Astrocyte of the hippocampus (primary cell): ENCODE results near the gene BST1.

ENCODE experiments used
- DNase-seq: peaks from one replicate; pipeline ENCODE4 v3.0.0; 2011; ENCODE audit warnings: low read depth, low spot score

The BST1 gene, protein sequence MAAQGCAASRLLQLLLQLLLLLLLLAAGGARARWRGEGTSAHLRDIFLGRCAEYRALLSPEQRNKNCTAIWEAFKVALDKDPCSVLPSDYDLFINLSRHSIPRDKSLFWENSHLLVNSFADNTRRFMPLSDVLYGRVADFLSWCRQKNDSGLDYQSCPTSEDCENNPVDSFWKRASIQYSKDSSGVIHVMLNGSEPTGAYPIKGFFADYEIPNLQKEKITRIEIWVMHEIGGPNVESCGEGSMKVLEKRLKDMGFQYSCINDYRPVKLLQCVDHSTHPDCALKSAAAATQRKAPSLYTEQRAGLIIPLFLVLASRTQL

DNA sequence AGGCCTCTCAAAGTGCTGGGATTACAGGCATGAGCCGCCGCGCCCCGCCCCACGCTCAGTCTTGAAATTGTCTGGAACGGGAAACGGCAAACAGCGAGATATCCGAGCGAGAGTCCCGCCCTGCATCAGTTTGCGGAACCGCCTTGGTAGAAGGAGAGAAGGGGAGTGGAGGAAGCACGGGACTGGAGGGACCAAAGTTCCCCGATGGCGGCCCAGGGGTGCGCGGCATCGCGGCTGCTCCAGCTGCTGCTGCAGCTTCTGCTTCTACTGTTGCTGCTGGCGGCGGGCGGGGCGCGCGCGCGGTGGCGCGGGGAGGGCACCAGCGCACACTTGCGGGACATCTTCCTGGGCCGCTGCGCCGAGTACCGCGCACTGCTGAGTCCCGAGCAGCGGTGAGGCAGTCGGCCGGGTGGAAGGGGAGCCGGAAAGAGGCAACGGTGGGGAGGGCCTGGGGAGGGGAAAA, at the start of gene BST1:
TSS of gene BST1 (plus strand) at position 125 of the 463 bp plus-strand sequence. CDS start at position 205, 80 bp downstream.
- peak; percentile 74 for DNase-seq

DNA sequence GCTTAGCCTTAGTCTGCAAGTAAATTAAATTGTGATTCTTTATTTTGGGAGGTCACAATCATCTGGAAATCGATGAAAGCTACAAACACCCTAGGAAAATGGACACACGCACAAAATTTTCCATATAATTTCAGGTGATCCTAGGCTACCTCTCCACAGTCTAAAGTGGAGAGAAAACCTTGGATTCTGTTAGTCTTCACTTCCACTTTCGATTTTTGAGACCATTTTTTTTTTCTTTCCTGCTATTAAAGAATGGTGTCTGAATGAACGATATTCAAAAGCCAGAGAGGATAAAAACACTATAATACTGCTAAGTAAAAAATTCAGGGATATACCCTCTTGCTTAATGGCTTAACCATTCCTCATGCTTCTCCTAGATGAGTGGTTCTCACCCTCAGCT, 49.4 kb upstream of the BST1 start:
- DNase-seq = no peak

DNA sequence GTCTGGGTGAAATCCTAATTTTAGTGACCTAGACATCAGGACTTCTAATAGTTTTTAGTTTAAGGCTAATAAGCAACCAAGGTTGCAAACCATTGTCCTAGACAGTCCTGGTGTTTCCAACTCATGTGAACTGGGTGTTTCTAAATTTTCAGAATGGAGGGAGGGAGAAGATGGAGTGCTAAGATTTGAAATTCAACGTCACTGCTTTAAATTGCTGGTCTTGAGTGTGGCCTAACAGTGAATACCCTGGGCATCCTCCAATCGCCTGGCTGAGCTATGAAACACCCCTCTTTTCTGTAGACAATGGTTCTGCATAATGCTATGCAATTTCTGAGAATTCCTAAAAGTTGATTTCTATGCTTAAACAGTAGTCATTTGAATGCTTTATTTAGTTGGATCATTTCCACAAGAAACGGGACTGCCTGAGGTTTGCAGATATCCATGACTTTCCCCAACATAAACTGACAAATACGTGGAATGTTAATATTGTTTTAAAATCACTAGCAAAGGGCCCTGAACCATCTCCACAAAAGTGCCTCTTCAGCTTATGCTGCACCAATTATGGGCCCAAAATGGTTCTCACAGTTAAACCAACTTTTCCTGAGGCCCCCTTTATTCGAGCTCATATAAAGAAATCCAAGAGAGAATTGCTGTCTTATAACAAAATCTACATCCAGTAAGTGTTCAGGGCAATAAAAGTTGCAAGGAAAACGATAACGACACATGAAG, 48.8 kb upstream of the BST1 start:
- DNase-seq = peak; percentile 68

DNA sequence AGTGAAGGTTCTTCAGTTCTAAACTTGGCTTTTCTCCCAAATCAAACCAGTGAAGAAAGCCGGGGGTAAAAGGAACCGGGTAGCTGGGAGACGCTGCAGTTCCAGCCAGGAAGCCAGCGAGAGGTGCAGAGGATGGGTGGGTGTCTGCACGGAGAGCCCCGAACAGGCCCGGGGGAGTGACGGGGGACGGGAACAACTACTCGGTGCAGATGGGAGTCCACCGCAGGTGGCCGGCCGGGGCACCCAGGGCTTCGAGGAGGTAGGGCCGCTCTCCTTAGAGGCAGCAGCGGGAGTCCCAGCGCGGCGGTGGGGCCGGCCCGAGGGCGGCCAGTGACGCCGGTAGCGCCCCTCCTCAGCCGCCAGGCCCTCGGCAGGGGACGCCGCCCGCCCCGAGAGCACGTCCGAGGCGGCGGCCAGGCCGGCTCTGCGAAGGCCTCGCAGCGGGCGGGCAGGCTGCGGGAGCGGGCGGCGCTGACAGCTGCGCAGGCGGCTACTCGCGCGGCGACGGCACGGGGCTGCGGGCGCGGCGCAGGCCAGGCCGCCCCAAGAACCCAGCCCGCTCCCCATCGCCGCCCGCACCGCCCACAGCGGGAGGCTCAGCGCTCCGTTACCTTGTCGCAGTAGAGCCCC, 48.2 kb upstream of the BST1 start:
- DNase-seq = no peak

DNA sequence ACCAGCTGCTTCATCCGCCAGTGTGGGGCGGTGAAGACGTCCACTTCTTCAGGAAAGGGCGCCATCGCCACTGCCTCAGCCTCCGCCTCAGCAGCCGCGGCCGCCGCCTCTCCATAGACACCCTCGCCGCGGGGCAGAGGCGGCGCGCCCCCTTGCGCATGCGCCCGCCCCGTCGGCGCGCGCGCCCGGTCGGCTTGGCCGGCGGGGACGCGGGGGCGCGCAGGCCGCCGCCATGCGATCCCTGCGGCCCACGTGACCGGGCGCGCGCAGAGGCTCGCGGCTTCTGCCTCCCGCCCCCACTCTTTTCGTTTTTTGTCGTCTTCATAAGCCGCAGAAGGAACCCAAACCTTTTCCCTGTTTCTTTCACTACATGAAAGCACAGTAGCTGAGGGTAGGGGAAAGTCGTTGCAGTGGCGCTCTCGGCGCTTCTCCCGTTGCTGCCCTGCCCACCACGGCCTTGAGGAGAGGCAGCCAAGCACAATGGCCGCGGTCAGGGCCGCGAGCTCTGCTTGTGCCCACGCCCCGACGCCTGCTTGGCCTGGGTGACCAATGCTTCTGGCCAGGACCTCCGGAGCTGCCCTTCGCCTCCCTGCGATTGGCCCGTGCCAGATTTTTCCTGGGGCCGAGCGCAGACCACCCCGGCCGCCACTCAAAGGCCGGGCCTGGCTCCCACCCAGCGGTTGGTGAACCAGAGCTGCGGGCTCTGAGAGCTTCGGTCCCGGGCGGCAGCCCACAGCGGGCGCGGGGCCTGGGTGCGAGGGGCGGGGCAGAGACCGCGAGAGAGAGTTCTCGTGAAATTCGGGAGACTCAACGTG, 47.4 kb upstream of the BST1 start, which contains the start of gene FBXL5:
TSS of gene FBXL5 (minus strand) at position 135 of the 815 bp plus-strand sequence. CDS start at position 65, 70 bp downstream.
- DNase-seq = peak; percentile 97

DNA sequence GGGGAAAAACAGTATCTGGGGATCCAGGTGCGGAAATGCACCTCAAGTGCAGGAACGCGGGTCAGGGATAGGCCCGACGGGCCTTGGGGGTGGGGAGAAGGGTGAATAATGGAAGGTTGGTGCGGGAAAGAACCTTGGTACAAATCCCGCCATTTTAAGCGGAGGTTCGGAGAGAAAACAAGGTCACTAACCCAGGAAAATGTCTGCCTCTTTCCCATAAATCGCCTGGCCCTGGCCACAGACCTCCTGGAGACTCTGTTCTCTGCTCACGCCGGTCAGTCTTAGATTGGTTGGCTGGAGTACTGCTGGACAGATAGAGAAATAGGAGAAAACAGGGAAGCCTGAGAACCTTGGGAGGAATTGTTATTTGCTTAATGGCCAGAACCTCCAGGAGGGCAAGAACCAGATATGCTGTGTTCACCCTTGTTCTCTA, 46.8 kb upstream of the BST1 start:
- DNase-seq = peak; percentile 41

DNA sequence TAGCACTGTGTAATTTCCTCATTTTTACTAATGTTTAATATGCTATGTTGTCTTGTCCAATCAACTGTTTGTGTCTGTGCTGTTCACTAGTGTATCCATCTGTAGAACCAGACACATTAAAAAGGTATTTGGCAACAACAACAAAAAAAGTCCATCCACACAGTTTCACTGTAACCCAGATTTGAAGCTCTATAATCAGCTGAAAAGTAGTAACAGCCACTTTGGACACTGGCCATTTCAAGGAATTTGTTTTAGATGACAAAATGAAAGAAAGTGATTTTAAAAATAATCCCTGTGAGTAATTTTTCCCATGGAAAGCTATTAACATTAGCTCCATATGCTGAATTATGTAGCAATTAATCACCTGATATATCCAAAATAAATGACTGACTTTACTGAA, 45.5 kb upstream of the BST1 start:
- DNase-seq = peak; percentile 3

DNA sequence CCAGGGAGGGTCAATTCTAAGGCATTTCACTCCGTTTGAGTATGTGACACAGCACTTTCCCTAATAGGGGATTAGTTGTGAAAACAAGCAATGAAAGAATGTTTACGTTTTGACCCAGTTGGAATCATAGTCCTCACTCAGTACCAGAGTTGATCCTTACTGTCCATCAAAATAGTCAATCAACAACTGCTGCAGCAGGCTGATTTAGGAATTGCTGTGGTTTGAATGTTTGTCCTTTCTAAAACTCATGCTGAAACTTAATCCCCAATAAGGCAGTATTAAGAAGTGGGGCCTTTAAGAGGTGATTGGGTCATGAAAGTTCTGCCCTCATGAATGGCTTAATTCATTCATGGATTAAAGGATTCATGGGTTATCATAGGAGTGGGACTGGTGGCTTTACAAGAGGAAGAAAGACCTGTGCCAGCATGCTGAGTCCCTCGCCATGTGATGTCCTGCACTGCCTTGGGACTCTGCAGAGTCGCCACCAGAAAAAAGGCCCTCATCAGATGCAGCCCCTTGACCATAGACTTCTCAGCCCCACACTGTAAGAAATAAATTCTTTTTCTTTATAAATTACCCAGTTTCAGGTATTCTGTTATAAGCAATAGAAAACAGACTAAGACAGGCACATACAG, 44.6 kb upstream of the BST1 start:
- DNase-seq = no peak

DNA sequence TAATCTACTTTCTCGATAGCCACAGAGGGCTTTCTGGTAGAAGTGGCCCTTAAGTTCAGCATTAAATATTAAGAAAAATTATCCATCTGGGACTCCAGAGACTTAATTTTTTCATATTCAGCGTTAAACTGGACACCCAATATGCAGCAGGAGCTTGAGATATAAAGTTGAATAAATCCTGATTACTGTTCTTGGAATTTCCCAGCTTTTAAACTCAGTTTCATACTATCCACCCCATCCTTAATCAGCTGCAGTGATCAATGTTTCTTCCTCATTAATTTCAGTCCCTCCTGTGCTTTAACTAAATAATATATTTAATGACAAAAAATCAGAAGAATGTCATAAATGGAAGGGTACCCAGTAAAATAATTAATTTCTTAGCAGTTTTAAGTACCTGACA, 44.1 kb upstream of the BST1 start:
- no peak for DNase-seq

DNA sequence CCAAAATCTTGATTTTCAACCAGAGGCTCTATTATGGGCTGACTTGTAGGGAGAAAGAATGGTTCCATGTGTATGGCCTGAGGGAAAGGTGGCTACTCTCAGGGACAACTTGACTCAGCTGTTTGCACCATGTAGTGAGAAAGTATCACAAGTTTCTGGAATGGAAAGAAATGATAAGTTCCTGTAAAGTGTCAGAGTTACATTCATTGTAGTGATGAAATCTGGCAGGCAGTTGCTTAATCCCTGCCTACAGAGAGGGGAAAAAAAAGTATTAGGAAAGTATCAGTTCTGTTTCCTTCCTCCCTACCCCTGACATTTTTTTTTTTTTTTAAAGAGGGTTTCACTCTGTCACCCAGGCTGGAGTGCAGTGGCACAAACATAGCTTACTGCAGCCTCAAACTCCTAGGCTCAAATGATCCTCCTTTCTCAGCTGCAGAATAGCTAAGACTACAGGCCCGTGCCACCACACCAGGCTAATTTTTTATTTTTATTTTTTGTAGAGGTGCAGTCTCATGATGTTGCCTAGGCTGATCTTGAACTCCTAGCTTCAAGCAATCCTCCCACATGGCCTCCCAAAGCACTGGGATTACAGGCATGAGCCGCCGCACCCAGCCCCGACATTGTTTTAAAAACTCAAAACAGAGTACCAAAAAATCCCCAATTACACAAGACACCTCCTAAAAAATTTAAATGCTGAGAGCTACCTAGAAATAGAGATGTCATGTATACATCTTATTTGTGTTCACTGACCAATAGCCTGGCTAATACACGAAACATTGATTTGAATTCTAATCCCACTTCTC, 42.9 kb upstream of the BST1 start:
- DNase-seq = no peak

DNA sequence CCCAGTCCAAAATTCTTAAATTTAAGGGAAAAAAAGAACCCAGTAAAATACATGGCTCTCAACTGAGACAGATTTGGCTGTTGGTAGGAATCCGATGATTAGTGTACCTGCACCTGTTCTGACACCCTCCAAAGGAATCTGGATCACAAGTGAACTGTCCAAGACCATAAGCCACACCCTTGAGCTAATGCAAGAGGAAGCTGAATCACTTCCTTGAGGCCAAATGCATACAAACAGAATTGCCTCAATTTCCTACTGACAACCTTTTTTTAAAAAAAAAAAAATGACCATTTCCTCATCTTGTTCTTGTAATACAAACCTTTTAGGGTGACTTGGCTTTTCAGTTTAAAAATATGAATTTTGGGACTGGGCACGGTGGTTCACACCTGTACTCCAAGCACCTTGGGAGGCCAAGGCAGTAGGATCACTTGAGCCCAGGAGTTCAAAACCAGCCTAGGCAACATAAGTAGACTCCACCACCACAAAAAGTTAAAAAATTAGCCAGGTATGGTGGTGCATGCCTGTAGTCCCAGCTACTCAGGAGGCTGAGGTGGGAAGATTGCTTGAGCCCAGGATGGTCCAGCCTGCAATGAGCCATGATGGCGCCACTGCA, 37.0 kb upstream of the BST1 start:
- DNase-seq = no peak

DNA sequence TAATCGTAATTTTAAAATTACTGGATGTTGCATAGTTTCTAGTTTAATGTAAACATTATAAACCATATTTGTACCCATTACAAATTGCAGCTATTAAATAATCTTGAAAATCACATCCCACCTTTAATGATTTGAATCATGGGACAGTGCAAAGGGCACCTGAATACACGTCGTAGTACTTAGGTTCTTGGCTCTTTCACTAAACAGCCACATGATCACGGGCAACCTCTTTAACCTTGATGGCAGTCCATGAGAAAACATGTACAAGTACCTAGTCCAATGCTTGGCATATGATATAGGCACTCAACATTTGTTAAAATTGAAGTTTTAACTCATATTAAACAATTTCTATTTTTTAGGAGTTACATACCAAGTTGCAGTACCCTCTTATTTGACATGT, 35.9 kb upstream of the BST1 start:
- no peak for DNase-seq

DNA sequence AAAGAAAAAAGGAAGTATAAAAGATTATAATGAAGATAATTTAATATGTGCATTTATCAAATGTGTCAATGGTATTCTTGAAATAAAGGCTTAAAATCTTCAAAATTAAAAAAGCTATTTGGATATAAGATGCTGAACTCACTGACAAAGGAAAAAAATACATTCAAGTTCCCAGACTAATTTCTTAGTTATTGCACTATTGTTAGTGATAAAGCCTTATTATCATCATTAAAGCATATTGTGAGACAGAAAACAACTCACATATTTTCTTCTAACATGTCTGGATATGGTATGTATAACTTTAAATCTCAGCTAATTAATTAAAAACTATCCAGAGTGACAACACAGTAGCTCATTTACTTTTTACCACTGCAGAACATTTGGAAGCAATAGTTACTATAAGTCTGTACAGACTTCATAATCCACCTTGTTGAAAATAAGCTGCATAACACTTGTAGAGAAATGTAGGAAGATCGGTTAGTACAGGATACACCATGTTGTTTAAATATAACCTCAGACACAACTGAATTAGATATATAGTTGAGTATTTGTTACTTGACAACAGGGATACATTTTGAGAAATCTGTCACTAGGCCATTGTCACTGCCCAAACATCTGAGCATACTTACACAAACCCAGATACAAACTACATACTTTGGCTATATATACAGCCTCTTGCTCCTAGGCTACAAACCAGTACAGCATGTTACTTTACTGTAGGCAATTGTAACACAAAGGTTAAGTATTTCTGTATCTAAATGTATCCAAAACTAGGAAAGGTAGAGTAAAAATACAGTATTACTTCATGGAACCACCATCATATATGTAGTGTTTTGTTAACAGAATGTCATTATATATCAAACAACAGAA, 34.1 kb upstream of the BST1 start:
- DNase-seq = no peak

DNA sequence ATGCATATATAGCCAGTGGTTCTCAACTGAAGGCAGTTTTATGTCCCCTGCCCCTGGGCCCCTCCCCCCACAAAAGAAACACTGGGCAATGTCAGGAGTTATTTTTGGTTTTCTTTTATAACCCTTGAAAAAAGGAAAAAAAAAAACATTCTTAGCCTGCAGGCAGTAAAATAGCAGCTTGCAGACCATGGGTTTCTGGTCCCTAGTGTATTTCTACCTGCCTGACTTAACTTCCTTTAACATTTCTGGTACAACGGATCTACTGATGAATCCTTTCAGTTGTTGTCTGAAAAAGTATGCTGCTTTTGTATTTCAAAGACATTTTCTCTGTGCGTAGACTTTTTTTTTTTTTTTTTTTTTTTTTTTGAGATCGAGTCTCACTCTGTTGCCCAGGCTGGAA, 32.3 kb upstream of the BST1 start:
- DNase-seq = no peak

DNA sequence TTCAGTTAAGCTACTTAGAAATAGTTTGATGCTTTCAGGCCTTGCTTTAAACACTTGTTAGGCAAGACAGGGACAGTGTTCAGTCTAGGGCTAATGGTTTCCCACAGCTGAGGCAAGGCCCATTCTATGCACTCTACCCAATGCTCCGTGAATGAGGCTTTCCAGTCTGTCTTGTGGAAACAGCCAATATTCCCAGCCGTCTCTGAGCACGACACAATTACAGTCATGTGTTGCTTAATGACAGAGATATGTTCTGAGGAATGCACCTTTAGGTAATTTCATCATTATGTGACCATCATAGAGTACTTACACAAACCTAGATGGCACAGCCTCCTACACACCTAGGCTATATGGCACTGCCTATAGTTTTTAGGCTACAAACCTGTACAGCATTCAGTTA, 30.8 kb upstream of the BST1 start:
- no peak for DNase-seq

DNA sequence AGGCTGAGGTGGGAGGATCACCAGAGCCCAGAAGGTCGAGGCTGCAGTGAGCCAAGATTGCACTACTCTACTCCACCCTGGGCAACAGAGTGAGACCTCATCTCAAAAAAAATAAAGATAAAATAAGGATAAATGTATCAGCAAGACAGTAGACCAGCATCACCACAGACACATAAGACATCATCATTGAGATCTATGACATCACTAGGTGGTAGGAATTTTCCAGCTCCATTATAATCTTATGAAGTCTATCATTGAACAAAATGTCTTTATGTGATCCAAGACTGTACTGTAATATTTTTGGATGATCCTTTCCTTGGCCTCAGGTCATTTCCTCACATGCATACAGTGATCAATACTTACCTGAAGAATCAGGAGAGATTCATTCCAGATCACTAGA, 29.5 kb upstream of the BST1 start:
- no peak for DNase-seq

DNA sequence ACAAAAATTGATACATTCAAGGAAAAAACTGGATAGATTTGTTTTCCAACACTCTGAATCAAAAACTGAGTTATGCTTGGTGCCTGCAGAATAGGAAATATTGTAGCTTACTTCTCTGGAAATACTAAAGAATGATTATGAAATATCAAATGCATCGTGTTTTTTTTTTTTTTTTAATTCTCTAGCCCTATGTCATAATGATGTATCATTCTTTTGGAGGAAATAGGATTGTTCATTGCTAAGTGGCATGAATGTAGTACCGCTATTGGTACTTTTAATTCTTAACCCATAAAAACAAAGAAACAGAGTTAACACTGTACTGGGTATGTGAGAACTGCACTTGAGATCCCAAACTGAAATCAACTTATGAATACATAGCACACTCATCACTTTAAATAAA, 28.8 kb upstream of the BST1 start:
- no peak for DNase-seq

DNA sequence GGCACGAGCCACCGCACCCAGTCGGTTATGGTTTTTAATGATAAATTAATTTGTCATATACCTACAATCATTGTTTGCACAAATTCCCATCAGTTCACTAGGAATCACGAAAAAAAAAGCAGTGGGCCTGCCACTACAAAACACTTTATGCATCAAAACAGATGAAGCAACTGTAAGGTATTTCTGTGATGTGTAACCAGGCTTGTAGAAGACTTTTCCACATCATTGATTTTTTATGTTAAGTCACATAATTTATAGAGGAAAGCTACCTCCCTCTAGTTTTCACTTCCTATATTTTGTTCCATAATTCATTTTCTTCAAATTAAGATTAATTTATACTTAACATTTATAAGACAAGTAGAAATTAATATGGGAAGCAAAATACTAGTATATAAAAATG, 27.9 kb upstream of the BST1 start:
- DNase-seq = no peak

DNA sequence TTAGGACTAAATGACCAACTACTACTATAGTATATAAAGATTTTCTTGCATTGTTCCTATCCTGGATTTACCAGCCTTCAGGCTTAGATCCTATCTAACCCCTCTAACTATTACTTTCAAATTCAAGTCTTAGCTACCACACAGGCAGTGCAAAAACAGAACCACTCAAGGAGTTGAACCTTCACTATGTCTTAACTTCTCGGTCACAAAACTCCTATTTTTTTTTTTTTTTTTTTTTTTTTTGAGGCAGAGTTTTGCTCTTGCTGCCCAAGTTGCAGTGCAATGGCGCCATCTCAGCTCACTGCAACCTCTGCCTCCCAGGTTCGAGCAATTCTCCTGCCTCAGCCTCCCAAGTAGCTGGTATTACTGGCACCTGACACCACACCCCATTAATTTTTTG, 27.5 kb upstream of the BST1 start:
- no peak for DNase-seq
